DOHH2 (cell line): ENCODE data around the gene SLBP.

Experiments used
- H3F3A ChIP-seq: fragments of 200-600 bp; sonication (generic), shearing (Covaris generic); 2 replicates; pipeline ENCODE4 v1.6.0; 2016; ENCODE audit warnings: antibody characterized with exemption, mild to moderate bottlenecking; ENCODE audit not compliant: control insufficient read depth, insufficient read depth
- H3K27ac ChIP-seq: fragments of 200-600 bp; sonication (generic); 2 replicates; pipeline ENCODE4 v1.5.1; 2014; ENCODE audit warnings: low read depth, mild to moderate bottlenecking, low read length, moderate library complexity
- H3K27me3 ChIP-seq: fragments of 200-600 bp; sonication (generic); 2 replicates; pipeline ENCODE4 v1.6.1; 2014; ENCODE audit warnings: mild to moderate bottlenecking, low read length, mixed read lengths; ENCODE audit not compliant: control insufficient read depth
- H3K36me3 ChIP-seq: fragments of 200-600 bp; sonication (generic); 2 replicates; pipeline ENCODE4 v1.6.1; 2014; ENCODE audit warnings: mild to moderate bottlenecking, low read length, moderate library complexity, mixed read lengths; ENCODE audit not compliant: control insufficient read depth
- H3K4me1 ChIP-seq: fragments of 200-600 bp; sonication (generic); 2 replicates; pipeline ENCODE4 v1.6.1; 2014; ENCODE audit warnings: mild to moderate bottlenecking, low read length, mixed read lengths; ENCODE audit not compliant: control insufficient read depth
- H3K4me2 ChIP-seq: fragments of 200-600 bp; sonication (generic); 2 replicates; pipeline ENCODE4 v1.6.0; 2014; ENCODE audit warnings: mild to moderate bottlenecking, low read length, moderate library complexity
- H3K4me3 ChIP-seq: fragments of 200-600 bp; sonication (generic); 2 replicates; pipeline ENCODE4 v1.5.1; 2014; ENCODE audit warnings: mild to moderate bottlenecking, low read length, mixed read lengths
- H3K79me2 ChIP-seq: fragments of 200-600 bp; sonication (generic); 2 replicates; pipeline ENCODE4 v1.6.1; 2014; ENCODE audit warnings: mild to moderate bottlenecking, low read length, mixed read lengths; ENCODE audit not compliant: control insufficient read depth
- H3K9me2 ChIP-seq: fragments of 200-600 bp; sonication (generic); replicated peaks from 2 replicates; pipeline ENCODE4 v1.6.1; 2014; ENCODE audit warnings: mild to moderate bottlenecking, low read length, mixed read lengths; ENCODE audit not compliant: control insufficient read depth
- H3K9me3 ChIP-seq: fragments of 200-600 bp; sonication (generic); 2 replicates; pipeline ENCODE4 v1.6.1; 2014; ENCODE audit warnings: antibody characterized with exemption, low read length, mixed read lengths; ENCODE audit not compliant: control insufficient read depth, insufficient read depth
- H4K20me1 ChIP-seq: fragments of 200-600 bp; sonication (generic); 2 replicates; pipeline ENCODE4 v1.6.0; 2014; ENCODE audit warnings: low read depth, mild to moderate bottlenecking, antibody characterized with exemption, low read length, moderate library complexity; ENCODE audit not compliant: control insufficient read depth, insufficient read depth
- EZH2phosphoT487 ChIP-seq: fragments of 200-600 bp; sonication (generic); IDR thresholded peaks from 2 replicates; pipeline ENCODE4 v1.6.1; 2017; ENCODE audit warnings: borderline replicate concordance, mild to moderate bottlenecking, antibody characterized with exemption, low read length, moderate library complexity, mixed read lengths
- TF ChIP-seq, protein P1 (sequence below): fragments of 200-600 bp; sonication (generic); IDR thresholded peaks from one replicate; pipeline ENCODE4 v1.5.1; 2014; ENCODE audit warnings: antibody characterized with exemption, mild to moderate bottlenecking, low read depth, low read length; ENCODE audit not compliant: poor library complexity, severe bottlenecking

SLBP gene

DNA sequence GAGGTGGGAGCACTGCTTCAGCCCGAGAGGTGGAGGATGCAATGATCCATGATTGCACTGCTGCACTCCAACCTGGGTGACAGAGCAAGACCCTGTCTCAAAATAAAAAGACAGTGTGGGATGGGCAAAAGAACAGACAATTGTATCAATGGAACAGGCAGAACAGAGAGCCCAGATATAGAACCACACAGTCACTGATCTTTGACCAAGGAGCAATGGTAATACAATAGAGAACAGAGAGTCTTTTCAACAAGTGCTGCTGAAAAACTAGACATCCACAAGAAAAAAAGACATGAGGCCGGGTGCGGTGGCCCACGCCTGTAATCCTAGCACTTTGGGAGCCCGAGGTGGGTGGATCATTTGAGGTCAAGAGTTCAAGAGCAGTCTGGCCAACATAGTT is 33.9 kb downstream of the SLBP start:
- Histone ChIP-seq H3K36me3 (no peaks in the 10 kb centered on the region), H3K27ac (no peak overlapping the region), H4K20me1 (no peaks in the 10 kb centered on the region), H3K9me2 (no peaks in the 10 kb centered on the region), H3K4me1 (peaks cover 4% of the 10 kb centered on the region), H3K27me3 (peaks cover 4% of the 10 kb centered on the region), H3K4me2 (no peak overlapping the region), H3K9me3 (no peaks in the 10 kb centered on the region), H3K4me3 (no peak overlapping the region), H3F3A (peaks cover 5% of the 10 kb centered on the region), H3K79me2 (no peaks in the 10 kb centered on the region)
- no peak for TF ChIP-seq EZH2phosphoT487
- TF ChIP-seq, protein P1, sequence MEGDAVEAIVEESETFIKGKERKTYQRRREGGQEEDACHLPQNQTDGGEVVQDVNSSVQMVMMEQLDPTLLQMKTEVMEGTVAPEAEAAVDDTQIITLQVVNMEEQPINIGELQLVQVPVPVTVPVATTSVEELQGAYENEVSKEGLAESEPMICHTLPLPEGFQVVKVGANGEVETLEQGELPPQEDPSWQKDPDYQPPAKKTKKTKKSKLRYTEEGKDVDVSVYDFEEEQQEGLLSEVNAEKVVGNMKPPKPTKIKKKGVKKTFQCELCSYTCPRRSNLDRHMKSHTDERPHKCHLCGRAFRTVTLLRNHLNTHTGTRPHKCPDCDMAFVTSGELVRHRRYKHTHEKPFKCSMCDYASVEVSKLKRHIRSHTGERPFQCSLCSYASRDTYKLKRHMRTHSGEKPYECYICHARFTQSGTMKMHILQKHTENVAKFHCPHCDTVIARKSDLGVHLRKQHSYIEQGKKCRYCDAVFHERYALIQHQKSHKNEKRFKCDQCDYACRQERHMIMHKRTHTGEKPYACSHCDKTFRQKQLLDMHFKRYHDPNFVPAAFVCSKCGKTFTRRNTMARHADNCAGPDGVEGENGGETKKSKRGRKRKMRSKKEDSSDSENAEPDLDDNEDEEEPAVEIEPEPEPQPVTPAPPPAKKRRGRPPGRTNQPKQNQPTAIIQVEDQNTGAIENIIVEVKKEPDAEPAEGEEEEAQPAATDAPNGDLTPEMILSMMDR, result no peak

DNA sequence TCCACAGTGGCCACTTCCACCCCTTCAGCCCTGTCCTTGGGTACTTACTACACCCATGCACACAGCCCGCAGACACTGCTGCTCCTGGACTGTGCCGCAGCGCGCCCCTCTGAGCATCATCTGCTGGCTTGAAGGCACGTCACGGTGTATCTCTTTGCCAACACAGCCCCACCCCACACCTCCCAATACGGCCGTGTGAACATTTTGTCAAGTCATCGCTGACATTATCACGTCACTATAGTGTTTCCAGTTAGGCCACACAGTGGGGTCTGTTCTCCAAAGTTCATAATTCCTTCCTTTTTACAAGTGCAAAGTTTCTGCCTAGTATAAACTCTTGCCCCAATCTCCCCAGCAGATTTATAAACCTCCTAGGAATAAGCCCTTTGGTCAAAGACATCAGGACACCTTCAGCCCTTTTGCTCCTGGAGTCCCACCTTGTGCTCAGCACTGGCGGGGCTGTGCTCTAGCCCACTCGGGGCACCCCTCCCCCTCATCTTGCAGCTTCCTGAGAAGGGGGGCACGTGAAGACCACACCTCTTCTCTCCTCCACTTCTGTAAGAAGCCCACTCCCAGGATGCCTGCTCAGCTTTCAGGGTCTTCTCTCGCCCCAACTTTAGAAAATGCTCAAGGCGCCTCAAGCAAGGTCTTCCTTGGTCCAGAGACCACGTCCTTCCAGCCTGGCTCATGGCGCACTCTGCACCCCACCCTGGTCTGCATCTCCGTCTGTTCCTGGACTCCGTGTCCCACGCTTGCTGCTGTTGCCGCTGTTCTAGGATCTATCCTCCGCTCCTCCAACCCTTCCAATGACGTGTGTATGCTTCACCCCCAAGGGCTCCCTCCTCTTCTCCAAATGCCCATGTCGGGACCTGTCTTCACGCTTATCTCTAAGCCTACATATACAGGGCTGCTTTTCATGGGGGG is 35.3 kb downstream of the SLBP start:
- no peaks in the 10 kb centered on the region for H3K9me3 ChIP-seq
- no peak overlapping the region for H3K27ac ChIP-seq
- H3K27me3 ChIP-seq, result no peaks in the 10 kb centered on the region
- H3K4me1 ChIP-seq, result no peaks in the 10 kb centered on the region
- H3K36me3 ChIP-seq, result no peaks in the 10 kb centered on the region
- H3F3A ChIP-seq, result no peaks in the 10 kb centered on the region
- no peaks in the 10 kb centered on the region for H4K20me1 ChIP-seq
- H3K79me2 ChIP-seq, result no peaks in the 10 kb centered on the region
- H3K4me2 ChIP-seq, result no peak overlapping the region
- H3K4me3 ChIP-seq, result no peak overlapping the region
- TF ChIP-seq, protein P1, result no peak
- TF ChIP-seq EZH2phosphoT487, result no peak
- no peaks in the 10 kb centered on the region for H3K9me2 ChIP-seq

DNA sequence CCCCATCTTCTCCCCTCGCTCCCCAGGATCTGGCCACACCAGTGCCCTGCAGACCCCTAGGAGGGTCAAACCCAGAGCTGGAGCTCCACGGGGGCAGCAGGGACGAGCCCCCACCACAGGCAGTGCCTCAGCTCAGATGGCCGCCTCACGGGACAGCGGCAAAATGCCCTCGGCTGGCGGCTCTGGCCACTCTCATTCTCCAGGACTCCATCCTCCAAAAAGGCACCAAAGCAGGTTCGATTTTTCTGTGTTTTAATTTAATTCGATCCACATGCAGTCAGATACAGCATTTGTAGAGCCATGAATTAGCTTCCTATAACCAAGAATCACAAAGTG is 36.3 kb downstream of the SLBP start:
- no peak for TF ChIP-seq EZH2phosphoT487
- TF ChIP-seq, protein P1, result no peak
- H3K4me1 ChIP-seq, result no peaks in the 10 kb centered on the region
- no peaks in the 10 kb centered on the region for H3K27me3 ChIP-seq
- no peaks in the 10 kb centered on the region for H3F3A ChIP-seq
- H3K36me3 ChIP-seq, result no peaks in the 10 kb centered on the region
- no peaks in the 10 kb centered on the region for H4K20me1 ChIP-seq
- H3K27ac ChIP-seq, result no peak overlapping the region
- H3K9me3 ChIP-seq, result no peaks in the 10 kb centered on the region
- no peaks in the 10 kb centered on the region for H3K9me2 ChIP-seq
- H3K79me2 ChIP-seq, result no peaks in the 10 kb centered on the region
- H3K4me2 ChIP-seq, result no peak overlapping the region
- H3K4me3 ChIP-seq, result no peak overlapping the region
